ENCODE data around the gene SYNM. TPM values are rescaled to one million over a fixed set of nuclear protein-coding genes. Genes with fewer than 3 reads are reported as not detected.

SYNM gene
- total RNA-seq, 1 donor from 2014 or later, result 1.4 TPM

DNA sequence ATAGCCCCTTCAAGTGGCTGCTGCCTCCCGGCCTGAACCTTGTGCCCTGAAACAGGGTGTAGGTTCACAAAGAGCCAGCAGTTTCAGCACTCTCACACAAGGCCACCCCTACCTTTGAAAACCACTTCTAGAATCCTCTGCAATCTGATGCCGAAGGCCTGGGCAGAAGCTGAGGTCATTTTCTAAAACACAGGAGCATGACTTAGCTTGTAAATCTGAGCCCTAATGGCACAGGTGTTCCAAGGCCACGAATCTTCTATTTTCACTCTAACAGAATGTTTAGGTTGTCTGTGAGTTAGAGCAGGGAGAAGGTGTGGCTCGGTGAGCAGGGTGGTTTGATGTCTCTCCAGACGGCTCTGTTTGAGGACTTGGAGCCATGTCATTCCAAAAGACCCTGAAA, 62.3 kb downstream of the SYNM start:
- Mint-ChIP-seq H3K9me3 (no peaks in the 10 kb centered on the region), H3K4me3 (no peak overlapping the region), H3K27me3 (ENCODE audit: low read depth) (no peaks in the 10 kb centered on the region), H3K27ac (no peak overlapping the region), H3K36me3 (peaks cover 42% of the 10 kb centered on the region), H3K4me1 (peaks cover 8% of the 10 kb centered on the region)
- TF ChIP-seq, protein P1, sequence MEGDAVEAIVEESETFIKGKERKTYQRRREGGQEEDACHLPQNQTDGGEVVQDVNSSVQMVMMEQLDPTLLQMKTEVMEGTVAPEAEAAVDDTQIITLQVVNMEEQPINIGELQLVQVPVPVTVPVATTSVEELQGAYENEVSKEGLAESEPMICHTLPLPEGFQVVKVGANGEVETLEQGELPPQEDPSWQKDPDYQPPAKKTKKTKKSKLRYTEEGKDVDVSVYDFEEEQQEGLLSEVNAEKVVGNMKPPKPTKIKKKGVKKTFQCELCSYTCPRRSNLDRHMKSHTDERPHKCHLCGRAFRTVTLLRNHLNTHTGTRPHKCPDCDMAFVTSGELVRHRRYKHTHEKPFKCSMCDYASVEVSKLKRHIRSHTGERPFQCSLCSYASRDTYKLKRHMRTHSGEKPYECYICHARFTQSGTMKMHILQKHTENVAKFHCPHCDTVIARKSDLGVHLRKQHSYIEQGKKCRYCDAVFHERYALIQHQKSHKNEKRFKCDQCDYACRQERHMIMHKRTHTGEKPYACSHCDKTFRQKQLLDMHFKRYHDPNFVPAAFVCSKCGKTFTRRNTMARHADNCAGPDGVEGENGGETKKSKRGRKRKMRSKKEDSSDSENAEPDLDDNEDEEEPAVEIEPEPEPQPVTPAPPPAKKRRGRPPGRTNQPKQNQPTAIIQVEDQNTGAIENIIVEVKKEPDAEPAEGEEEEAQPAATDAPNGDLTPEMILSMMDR (IDR thresholded peaks at IDR 0.05; ENCODE audit: unreplicated experiment), result no peak
- no peak for DNase-seq (ENCODE audit: low spot score in 2 of 2, unreplicated experiment in 2 of 2)

DNA sequence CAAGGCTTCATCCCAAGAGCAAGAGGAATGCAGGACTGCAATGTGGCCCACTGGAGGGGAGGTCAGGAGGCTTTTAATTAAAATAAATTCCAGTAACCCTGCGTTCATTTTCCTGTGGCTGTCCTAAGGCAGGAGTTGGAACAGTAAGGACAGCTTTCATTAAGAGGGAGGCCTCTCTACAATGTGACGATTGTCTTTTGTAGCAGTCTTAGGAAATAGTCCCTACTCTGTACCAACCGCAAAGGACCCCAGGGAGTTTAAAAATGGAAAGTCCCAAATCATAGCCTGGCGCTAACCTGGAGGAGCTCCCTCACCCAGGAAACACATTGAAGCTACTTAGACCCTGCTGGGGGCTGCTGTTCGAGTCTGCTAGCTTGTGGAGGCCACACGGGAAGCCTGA, 62.8 kb downstream of the SYNM start:
- DNase-seq (ENCODE audit: low spot score in 2 of 2, unreplicated experiment in 2 of 2), result no peak
- Mint-ChIP-seq H3K4me1 (peaks cover 8% of the 10 kb centered on the region), H3K36me3 (peaks cover 41% of the 10 kb centered on the region), H3K27ac (no peak overlapping the region), H3K9me3 (no peaks in the 10 kb centered on the region), H3K27me3 (ENCODE audit: low read depth) (no peaks in the 10 kb centered on the region), H3K4me3 (no peak overlapping the region)
- TF ChIP-seq, protein P1 (IDR thresholded peaks at IDR 0.05; ENCODE audit: unreplicated experiment), result no peak

DNA sequence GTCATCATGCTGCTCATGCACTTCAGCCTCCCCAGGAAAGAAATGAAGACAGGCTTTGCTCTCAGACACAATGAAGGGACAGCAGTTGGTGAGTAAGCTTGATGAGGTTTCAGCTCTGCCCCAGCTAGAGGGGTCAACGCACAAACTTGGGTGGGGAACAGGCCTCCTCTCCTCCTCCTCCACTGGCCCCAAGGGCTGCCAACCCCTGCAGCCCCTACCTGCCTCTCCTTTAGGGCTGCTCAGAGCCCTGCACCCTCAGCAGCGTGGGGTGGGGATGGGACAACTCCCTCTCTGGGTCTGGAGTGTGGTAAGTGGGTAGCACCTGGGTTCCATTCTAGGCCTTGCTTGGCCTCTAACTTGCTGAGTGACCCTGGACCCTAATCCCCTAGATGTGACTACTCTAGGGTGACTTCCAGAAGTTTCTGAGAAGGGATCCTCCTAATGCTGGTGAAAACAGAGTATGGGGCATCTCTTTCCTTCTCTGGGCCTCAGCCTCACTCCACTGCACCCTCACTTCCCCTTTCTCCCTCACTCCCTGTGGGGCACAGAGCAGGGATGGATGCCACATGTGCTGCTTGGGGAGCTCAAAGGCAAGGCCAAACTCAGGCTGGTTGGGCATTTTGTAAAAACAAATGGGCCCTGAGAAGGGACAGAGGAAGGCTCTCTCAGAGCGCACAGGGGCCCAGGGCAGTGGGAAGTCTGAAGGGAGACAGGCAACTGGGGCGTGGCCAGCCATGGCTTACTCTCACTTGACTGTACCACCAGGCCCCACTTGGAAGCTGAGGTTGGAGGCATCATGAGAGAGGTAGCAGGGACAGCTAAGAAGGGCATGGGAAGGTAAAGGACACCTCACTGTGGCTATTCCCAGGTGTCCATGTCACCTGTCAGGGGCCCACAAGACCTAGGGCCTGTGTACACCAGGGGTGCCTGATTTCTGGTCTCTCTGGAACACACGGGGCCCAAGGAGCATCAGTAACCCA, 64.0 kb downstream of the SYNM start:
- no peaks in the 10 kb centered on the region for H3K9me3 Mint-ChIP-seq
- DNase-seq (ENCODE audit: low spot score in 2 of 2, unreplicated experiment in 2 of 2), result no peak
- peak overlapping the region; percentile 81 for H3K27ac Mint-ChIP-seq
- TF ChIP-seq, protein P1 (IDR thresholded peaks at IDR 0.05; ENCODE audit: unreplicated experiment), result no peak
- H3K4me1 Mint-ChIP-seq, result peaks cover 8% of the 10 kb centered on the region
- H3K27me3 Mint-ChIP-seq (ENCODE audit: low read depth), result no peaks in the 10 kb centered on the region
- no peak overlapping the region for H3K4me3 Mint-ChIP-seq
- H3K36me3 Mint-ChIP-seq, result peaks cover 38% of the 10 kb centered on the region

DNA sequence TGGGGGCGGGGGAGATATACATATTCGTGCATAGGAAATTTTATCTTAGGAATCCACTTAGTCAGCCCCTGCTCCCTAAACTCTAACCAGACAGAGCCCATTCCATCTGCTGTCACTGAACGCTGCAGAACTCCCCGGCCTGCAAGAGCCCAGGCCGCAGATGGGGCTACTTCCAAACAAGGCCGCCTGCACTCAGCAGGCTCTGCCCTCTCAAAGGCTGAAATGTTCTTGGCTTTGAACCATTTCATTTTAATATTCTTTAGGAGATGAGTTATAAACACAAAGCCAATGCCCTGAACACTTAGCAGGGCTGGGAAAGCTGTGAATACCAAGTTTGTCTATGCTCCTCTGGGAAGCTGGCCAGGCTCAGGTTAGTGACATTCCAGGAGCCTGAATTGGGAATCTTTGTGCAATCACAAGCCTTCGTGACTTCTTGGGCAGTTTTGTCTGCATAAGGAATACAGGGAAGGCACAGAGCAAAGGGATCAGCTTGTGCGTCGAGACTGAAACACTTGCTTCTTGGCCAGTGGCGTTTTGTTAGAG, 65.0 kb downstream of the SYNM start:
- H3K9me3 Mint-ChIP-seq, result no peaks in the 10 kb centered on the region
- peak overlapping the region; percentile 69 for H3K27ac Mint-ChIP-seq
- H3K4me3 Mint-ChIP-seq, result no peak overlapping the region
- DNase-seq (ENCODE audit: low spot score in 2 of 2, unreplicated experiment in 2 of 2), result no peak
- H3K36me3 Mint-ChIP-seq, result peaks cover 32% of the 10 kb centered on the region
- no peaks in the 10 kb centered on the region for H3K27me3 Mint-ChIP-seq (ENCODE audit: low read depth)
- H3K4me1 Mint-ChIP-seq, result peaks cover 13% of the 10 kb centered on the region
- TF ChIP-seq, protein P1 (IDR thresholded peaks at IDR 0.05; ENCODE audit: unreplicated experiment), result no peak

DNA sequence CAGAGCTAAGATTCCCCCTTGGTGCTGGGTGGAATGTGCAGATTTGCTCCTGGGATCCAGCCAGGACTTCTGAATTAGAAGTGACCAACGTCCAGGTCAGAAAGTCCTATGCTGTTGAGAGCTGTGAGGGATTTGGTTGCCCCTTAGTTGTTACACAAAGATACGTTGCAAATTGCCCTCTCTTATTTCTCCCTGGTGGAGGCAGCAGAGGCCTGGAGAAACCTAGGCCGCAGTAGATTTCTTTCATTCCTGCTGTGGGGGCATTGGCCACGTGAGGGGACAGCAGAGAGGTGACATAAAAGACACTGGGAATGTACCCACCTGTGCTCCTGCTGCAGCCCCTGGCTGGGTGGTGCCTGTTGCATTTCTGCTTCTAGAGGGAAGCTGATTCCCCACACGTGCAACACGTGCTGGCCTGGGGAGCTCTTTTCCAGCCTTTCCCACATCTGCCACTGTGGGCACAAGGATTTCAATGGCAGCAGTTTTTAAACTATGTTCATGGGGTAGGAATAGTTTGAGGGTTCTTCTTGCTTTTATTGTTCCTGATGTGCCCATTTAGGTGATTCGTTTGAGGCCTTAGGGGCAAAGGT, 65.7 kb downstream of the SYNM start:
- DNase-seq (ENCODE audit: low spot score in 2 of 2, unreplicated experiment in 2 of 2), result no peak
- no peak overlapping the region for H3K4me3 Mint-ChIP-seq
- TF ChIP-seq, protein P1 (IDR thresholded peaks at IDR 0.05; ENCODE audit: unreplicated experiment), result no peak
- H3K4me1 Mint-ChIP-seq, result peaks cover 21% of the 10 kb centered on the region
- H3K27ac Mint-ChIP-seq, result no peak overlapping the region
- H3K9me3 Mint-ChIP-seq, result no peaks in the 10 kb centered on the region
- H3K27me3 Mint-ChIP-seq (ENCODE audit: low read depth), result no peaks in the 10 kb centered on the region
- peaks cover 29% of the 10 kb centered on the region for H3K36me3 Mint-ChIP-seq
